Epithelial cell of proximal tubule (primary cell): ENCODE data around the gene UTF1. TPM values are rescaled to one million over a fixed set of nuclear protein-coding genes. Genes with fewer than 3 reads are reported as not detected.

Source experiments
- DNase-seq: peaks from one replicate; pipeline ENCODE4 v3.0.0-alpha.2; 2011; ENCODE audit warnings: low read depth
- H3K4me3 ChIP-seq: 2 replicates; pipeline ENCODE4 v1.5.1; 2011; ENCODE audit warnings: low read depth, mild to moderate bottlenecking, low read length
- CTCF ChIP-seq: conservative IDR thresholded peaks from 2 replicates; pipeline ENCODE4 v1.5.1; 2012; ENCODE audit warnings: low read depth, mild to moderate bottlenecking, low read length
- total RNA-seq: library from RNA; depleted of rRNA; stranded (reverse); fragments of >200 nt; gene quantifications from 2 replicates; pipeline ENCODE4 v1.2.3, GENCODE V29; 2015

UTF1 gene
- total RNA-seq, 1 donor from 2014 or later, result not detected

- no peak for TF ChIP-seq CTCF
- H3K4me3 ChIP-seq, result no peak overlapping the region
- DNase-seq, result no peak
Observed at GRCh38 chr10:133276100-133276434, 46.0 kb downstream of the UTF1 start.

GRCh38 chr10:133276435-133277201, 46.6 kb downstream of the UTF1 start, which contains the start of gene ADAM8:
TSS of gene ADAM8 (minus strand) at chr10:133276868. CDS start at chr10:133276817, 51 bp downstream.
- DNase-seq, result no peak
- H3K4me3 ChIP-seq, result no peak within 1 kb of the TSS
- no peak for TF ChIP-seq CTCF

- no peak overlapping the region for H3K4me3 ChIP-seq
- no peak for TF ChIP-seq CTCF
- no peak for DNase-seq
Observed at GRCh38 chr10:133277277-133277992, 47.4 kb downstream of the UTF1 start.

- DNase-seq, result no peak
- no peak for TF ChIP-seq CTCF
- H3K4me3 ChIP-seq, result no peak overlapping the region
Observed at GRCh38 chr10:133277993-133278576, 48.1 kb downstream of the UTF1 start.

GRCh38 chr10:133278577-133279265, 48.7 kb downstream of the UTF1 start:
- no peak for DNase-seq
- no peak for TF ChIP-seq CTCF
- no peak overlapping the region for H3K4me3 ChIP-seq

- TF ChIP-seq CTCF, result no peak
- DNase-seq, result no peak
- no peak overlapping the region for H3K4me3 ChIP-seq
Observed at GRCh38 chr10:133279326-133280226, 49.6 kb downstream of the UTF1 start.
